HG03558 (cell line): ENCODE measurements around the gene GP1BB.
"Not testable (repeated sequence)": the region's sequence is repeated elsewhere in the genome, so short reads cannot be mapped to it uniquely, and the experiment has no call there.

Experiments
- ATAC-seq: cut with Tn5 transposase; IDR thresholded peaks from one replicate; pipeline ENCODE4 v1.9.1; 2021; ENCODE audit warnings: moderate number of reproducible peaks; ENCODE audit not compliant: unreplicated experiment; ENCODE audit errors: extremely low read depth

GP1BB gene

DNA sequence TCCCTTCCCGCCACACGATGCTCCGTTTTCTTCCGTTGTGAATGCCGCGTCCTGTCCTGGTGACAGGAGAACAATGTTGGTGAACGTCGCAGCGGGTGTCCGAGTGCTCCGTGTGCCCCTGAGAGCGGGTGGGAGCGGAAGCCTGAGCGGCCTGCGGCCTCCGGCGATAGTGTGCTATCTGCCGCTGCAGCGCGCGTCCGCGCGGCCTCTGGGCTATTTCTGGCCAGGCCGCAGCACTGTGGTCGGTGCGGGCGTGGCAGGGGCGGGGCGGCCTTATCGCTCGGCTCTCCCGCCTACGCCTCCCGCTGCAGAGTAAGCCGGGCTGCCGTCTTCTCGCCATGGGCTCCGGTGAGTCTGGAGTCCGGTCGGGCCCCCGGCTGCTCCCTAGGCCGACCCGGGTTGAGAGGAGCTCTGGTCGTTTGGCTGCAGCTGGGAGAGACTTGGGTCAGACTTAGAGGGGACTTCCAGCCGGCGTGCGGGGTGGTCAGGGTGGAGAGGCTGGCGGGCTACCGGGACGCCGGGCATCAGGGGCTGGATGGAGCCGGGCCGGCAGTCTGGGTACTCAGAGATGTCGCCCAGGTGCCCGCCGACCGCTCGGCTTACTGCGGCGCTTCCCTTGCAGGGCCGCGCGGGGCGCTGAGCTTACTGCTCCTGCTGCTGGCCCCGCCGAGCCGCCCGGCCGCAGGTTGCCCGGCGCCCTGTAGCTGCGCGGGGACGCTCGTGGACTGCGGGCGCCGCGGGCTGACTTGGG, at the start of gene GP1BB:
GP1BB (plus strand) TSS at position 308 of the 751 bp plus-strand sequence; CDS start at position 339, 31 bp downstream.
- ATAC-seq = no peak

DNA sequence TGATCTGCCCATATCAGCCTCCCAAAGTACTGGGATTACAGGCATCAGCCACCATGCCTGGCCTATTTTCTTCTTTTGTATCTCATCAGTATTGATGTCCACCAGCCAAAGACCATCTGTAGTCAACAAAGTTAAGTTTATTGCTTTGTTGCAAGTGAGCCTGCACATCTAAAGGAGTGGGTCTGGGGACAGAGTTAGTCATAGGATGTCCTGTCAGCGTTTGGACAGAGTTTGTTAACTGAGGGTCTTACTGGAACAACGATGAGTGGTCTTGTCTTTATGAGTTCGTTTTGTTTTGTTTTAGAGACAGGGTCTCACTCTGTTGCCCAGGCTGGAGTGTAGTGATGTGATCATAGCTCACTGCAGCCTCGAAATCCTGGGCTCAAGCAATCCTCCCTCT, 49.7 kb upstream of the GP1BB start:
- ATAC-seq = no peak

GRCh38 chr22:19674129-19674928, 49.0 kb upstream of the GP1BB start:
- ATAC-seq = no peak

GRCh38 chr22:19674929-19675253, 48.4 kb upstream of the GP1BB start:
- ATAC-seq = no peak

DNA sequence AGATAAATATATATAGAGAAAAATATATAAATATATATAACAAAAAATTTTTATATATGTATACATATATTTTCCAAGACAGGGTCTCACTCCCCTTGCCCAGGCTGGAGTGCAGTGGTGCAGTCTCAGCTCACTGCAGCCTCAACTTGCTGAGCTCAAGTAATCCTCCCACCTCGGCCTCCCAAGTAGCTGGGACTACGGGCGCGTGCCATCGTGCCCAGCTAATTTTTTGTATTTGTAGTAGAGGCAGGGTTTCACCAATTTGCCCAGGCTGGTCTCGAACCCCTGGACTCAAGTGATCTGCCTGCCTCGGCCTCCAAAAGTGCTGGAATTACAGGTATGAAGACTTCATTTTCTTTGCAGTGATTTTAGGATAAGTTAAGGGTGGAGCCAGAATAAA, 47.9 kb upstream of the GP1BB start:
- no peak for ATAC-seq

- ATAC-seq = not testable (repeated sequence)
Observed at GRCh38 chr22:19676437-19676836, 46.9 kb upstream of the GP1BB start.

GRCh38 chr22:19678949-19679521, 44.3 kb upstream of the GP1BB start:
- no peak for ATAC-seq

DNA sequence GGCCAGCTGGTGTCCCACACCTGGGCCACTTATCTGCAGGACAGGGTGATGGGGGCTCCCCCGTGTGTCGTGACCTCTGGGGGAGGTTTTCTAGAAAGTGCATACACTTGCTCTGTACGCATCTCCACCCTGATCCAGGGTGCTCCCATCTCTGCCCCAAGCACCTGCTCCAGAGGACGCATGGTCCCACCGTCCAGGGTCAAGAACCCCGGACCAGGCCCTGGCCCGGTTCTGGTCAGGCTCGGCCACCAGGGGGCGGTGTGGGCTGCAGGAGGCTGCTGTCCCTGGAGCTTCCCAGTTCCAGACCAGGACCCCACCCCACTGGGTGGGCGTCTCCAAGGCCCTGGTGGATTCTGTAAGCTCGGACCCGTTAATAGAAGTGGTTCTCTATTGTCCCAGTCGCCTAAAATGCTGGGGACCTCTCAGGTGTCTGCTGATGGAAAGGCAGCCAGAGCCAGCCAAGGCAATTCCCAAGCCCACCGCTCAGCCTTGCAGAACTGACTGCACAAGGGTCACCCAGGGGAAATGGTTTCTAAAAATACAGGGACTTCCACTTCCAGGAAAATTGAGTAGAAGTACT, 43.7 kb upstream of the GP1BB start:
- ATAC-seq = no peak

DNA sequence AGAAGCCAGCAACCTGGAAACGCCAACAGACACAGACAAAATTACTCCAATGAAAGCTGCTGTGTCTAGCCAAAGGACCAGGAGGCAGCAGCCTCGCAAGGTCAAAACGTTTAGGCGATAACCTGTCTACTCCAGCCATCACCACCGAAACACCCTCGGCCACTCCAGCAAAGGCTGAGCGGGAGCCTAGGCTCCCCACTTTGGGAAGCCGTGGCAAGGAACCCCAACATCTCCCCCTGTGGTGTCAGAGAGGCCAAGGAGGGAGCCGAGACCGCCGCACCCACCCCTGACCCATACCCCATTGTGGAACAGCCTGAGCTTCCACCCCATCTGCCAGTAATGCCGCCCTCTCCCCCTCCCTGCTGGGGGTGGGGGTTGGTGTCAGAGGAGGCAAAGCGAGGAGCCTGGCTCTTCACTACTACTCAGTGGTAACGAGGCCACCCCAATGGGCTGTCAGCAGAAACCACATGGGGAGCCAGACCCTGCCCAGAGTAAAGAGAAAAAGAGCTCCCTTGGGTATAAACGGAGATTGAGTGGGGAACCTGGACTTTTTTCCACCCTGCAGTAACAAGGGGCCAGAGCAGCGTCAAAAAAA, 43.0 kb upstream of the GP1BB start:
- ATAC-seq = no peak

GRCh38 chr22:19680911-19681862, 42.2 kb upstream of the GP1BB start:
- no peak for ATAC-seq

- ATAC-seq = no peak
Observed at GRCh38 chr22:19681863-19682245, 41.5 kb upstream of the GP1BB start.

GRCh38 chr22:19686946-19687345, 36.4 kb upstream of the GP1BB start:
- no peak for ATAC-seq

GRCh38 chr22:19687561-19688300, 35.6 kb upstream of the GP1BB start:
- ATAC-seq = no peak

- ATAC-seq = no peak
Observed at GRCh38 chr22:19688301-19689290, 34.7 kb upstream of the GP1BB start.

- ATAC-seq = no peak
Observed at GRCh38 chr22:19689408-19689807, 33.9 kb upstream of the GP1BB start.

DNA sequence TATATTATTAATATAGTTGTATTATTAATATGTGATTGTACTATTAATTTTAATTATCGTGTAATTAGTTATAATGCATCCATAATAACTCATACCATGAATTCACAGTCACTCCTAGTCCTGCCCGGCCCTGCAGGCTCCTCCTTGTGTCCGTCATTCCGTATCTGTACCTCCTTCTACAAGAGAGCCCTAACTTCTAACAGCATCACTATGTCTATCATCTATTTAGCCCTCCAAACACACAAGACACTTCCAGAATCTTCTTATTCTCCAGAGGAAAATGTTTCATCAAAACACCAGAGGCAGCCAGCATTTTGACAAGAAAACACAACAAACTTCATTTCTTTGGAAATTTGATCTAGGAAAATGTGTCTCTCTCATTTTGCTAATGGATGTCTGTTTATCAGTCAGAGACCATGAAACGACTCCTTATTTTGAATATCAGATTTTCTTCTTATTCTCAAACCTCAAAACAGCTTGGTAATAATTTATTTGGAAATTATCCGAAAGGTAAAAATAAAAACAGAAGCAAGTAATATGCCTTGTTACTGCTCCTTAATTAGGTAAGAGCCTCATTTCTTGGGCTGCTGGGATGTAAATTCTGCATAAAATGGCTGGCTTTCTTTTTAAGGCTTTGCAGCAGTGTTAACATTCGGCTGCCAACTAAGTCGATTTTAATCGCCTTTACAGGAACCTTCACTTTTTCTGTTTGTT, 32.2 kb upstream of the GP1BB start:
- ATAC-seq = no peak

DNA sequence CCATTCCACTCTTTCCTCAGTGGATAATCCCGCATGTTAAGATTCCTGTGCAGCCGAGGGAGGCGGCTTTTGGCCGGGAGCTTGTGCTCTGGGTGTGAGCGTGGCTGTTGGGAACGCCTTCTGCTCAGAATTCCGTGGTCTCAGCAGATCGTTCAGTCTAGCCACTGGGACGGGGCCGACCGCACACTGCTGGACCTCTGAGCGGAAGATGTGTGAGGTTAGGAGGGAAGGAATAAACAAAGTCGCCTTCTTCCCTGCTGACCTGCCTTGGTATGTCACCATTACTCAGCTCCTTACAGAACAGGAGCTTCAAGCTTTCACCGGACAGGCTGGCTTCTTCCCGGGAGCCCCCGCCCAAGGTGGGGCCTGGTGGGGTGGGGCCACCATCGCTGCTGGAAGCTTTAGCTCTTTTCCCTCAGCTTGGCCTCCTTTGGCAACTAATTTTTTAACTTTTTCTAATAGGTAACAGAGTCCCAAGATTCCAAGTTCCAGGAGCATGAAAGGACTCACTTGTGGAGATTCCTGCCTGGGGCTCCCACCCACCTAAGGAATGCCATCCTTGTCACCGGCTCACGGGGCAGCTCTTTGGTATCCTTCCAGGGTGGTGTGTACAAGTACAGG, 31.5 kb upstream of the GP1BB start:
- no peak for ATAC-seq
